ENCODE results near the gene TARBP1. TPM values are rescaled to one million over a fixed set of nuclear protein-coding genes. Genes with fewer than 3 reads are reported as not detected.

TARBP1 gene
- total RNA-seq, 3 donors from 2014 or later (not counting 1 experiment from before 2014, with no cell fraction given) = 29.0 to 37.5 (median 32.2) TPM

DNA sequence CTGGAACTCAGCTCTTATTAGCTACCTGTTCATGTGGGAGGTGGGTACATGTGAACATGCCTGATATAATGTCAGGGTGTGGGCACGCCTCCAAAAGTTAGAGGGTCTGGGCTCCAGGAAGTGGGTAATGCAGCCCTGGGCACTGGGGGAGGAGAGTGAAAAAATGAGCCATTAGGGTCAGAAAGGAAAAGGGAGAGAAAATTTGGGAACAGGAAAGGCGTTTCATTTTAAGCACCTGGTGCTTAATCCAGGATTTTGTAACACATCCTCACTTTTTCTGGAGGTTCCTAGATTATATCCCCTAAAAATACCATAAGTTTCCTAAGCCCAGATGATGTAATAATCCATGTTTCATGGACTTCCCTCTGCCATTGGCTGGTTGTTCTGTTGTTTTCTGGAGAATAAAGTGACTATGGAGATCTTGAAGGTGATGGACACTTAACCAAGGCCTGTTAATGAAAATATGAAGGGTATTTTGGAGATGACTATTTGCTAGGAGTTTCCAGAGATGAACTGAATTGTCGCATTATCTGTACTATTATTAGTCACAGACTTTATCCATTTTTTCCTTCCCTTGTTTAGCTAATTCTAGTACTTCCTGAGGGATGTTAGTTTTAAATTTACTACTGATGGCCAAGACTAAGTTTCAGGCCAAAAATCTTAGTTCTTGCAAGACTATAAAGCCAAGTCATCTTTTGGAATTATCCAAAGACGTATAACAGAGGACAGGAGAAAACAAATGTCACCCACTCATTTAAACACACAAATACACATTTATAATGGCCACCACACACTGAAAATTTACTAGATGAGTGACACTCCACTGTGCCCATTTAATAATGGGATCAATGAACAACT is 24.4 kb upstream of the TARBP1 start:
- 84% methylated on average over 3 of the region's 4 CpGs for WGBS (ENCODE audit: insufficient coverage)
- Histone ChIP-seq H3K4me1 (ENCODE audit: control insufficient read depth, insufficient read depth, low read length) (peaks cover 11% of the 10 kb centered on the region), H3K36me3 (ENCODE audit: control insufficient read depth, insufficient read depth, low read length) (no peaks in the 10 kb centered on the region), H3K9me3 (ENCODE audit: control insufficient read depth, insufficient read depth, low read length) (no peaks in the 10 kb centered on the region), H3K4me3 (ENCODE audit: low read length) (no peak overlapping the region), H3K27me3 (ENCODE audit: control insufficient read depth, insufficient read depth, low read length) (no peaks in the 10 kb centered on the region), H3K27ac (ENCODE audit: low read length) (no peak overlapping the region)
- Mint-ChIP-seq H3K4me1 (peaks cover 6 to 9% of the 10 kb centered on the region in 2 donors), H3K9me3 (no peaks in the 10 kb centered on the region), H3K27me3 (ENCODE audit: low read depth in 2 of 2) (peaks cover 3% of the 10 kb centered on the region in 2 donors), H3K4me3 (no peak overlapping the region), H3K27ac (no peak overlapping the region), H3K36me3 (no peaks in the 10 kb centered on the region)
- ATAC-seq = no peak
- intact Hi-C loops (cut with micrococcal nuclease) = no loop called here
- TF ChIP-seq, protein P1, sequence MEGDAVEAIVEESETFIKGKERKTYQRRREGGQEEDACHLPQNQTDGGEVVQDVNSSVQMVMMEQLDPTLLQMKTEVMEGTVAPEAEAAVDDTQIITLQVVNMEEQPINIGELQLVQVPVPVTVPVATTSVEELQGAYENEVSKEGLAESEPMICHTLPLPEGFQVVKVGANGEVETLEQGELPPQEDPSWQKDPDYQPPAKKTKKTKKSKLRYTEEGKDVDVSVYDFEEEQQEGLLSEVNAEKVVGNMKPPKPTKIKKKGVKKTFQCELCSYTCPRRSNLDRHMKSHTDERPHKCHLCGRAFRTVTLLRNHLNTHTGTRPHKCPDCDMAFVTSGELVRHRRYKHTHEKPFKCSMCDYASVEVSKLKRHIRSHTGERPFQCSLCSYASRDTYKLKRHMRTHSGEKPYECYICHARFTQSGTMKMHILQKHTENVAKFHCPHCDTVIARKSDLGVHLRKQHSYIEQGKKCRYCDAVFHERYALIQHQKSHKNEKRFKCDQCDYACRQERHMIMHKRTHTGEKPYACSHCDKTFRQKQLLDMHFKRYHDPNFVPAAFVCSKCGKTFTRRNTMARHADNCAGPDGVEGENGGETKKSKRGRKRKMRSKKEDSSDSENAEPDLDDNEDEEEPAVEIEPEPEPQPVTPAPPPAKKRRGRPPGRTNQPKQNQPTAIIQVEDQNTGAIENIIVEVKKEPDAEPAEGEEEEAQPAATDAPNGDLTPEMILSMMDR (IDR thresholded peaks at IDR 0.05) = no peak
- no peak for DNase-seq

DNA sequence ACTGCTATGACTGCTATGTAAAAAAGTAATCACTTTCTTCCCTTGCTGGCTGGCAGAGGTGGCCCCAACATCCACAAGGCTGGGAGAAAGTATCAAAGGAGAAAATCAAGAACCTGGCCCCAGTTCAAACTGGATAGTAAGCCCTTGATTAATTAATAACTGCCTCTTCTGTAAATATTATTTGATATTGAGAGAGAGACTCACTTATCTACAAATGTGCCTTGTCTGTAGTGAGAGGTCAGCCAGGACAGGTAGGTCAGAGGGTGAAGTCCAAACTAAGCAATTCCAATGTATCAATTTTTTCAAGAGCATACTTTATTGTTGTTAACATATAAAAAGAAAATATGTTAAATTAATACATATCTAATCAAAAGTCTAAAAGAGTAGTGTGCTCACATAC is 23.8 kb upstream of the TARBP1 start:
- intact Hi-C loops (cut with micrococcal nuclease) = no loop called here
- no peak overlapping the region for H3K27ac Mint-ChIP-seq
- Histone ChIP-seq H3K27ac (ENCODE audit: low read length) (no peak overlapping the region), H3K36me3 (ENCODE audit: control insufficient read depth, insufficient read depth, low read length) (no peaks in the 10 kb centered on the region), H3K4me3 (ENCODE audit: low read length) (no peak overlapping the region), H3K27me3 (ENCODE audit: control insufficient read depth, insufficient read depth, low read length) (no peaks in the 10 kb centered on the region), H3K4me1 (ENCODE audit: control insufficient read depth, insufficient read depth, low read length) (peaks cover 11% of the 10 kb centered on the region), H3K9me3 (ENCODE audit: control insufficient read depth, insufficient read depth, low read length) (no peaks in the 10 kb centered on the region)
- DNase-seq (no peak), ATAC-seq (no peak)
- H3K36me3 Mint-ChIP-seq = no peaks in the 10 kb centered on the region
- H3K4me1 Mint-ChIP-seq = peaks cover 6 to 9% of the 10 kb centered on the region in 2 donors
- TF ChIP-seq, protein P1 (IDR thresholded peaks at IDR 0.05) = no peak
- no peaks in the 10 kb centered on the region for H3K9me3 Mint-ChIP-seq
- no peak overlapping the region for H3K4me3 Mint-ChIP-seq
- H3K27me3 Mint-ChIP-seq (ENCODE audit: low read depth in 2 of 2) = peaks cover 3 to 10% of the 10 kb centered on the region in 2 donors

DNA sequence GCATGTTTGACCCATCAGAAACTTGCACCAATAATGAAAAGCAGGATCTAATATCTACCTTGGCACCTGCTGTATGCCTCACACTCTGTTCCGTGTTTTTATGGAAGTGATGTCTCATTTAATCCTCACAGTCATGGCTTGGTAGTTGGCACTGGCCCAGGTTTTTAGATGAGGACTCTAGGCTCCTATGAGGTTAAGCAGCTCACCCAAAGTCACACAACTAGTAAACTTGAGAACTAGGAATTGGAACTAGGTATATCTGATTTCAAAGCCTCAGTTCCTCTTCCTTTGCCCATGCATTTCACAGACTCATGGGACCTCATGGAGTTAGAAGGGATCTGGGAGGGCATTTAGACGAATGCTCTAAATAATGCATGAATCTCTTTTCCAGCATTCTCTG is 21.3 kb upstream of the TARBP1 start:
- H3K4me3 ChIP-seq (ENCODE audit: low read length) = no peak overlapping the region
- peaks cover 6 to 9% of the 10 kb centered on the region in 2 donors for H3K4me1 Mint-ChIP-seq
- DNase-seq (no peak), ATAC-seq (no peak)
- no peaks in the 10 kb centered on the region for H3K36me3 ChIP-seq (ENCODE audit: control insufficient read depth, insufficient read depth, low read length)
- TF ChIP-seq, protein P1 (IDR thresholded peaks at IDR 0.05) = no peak
- H3K9me3 ChIP-seq (ENCODE audit: control insufficient read depth, insufficient read depth, low read length) = no peaks in the 10 kb centered on the region
- no peaks in the 10 kb centered on the region for H3K9me3 Mint-ChIP-seq
- WGBS (ENCODE audit: insufficient coverage) = 46% methylated on average over 2 of the region's 2 CpGs
- peaks cover 11% of the 10 kb centered on the region for H3K4me1 ChIP-seq (ENCODE audit: control insufficient read depth, insufficient read depth, low read length)
- intact Hi-C loops (cut with micrococcal nuclease) = no loop called here
- H3K27ac ChIP-seq (ENCODE audit: low read length) = no peak overlapping the region
- H3K27ac Mint-ChIP-seq = no peak overlapping the region
- H3K36me3 Mint-ChIP-seq = no peaks in the 10 kb centered on the region
- no peak overlapping the region for H3K4me3 Mint-ChIP-seq
- H3K27me3 ChIP-seq (ENCODE audit: control insufficient read depth, insufficient read depth, low read length) = no peaks in the 10 kb centered on the region
- peaks cover 2 to 19% of the 10 kb centered on the region in 2 donors for H3K27me3 Mint-ChIP-seq (ENCODE audit: low read depth in 2 of 2)

DNA sequence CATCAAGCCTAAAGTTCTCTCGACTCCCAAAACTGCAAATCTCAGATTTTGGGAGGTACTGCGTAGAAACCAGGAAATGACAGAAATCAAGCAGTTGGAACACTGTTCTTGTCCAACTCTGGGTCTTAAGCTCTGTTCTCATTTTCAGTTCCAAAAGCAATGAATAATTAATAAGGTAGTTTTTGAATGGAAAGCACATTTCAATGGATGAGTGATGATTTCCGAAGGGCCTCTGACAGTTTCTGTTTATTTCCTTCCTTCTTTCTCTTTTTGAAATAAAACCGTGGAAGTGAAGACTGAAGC is 20.9 kb upstream of the TARBP1 start:
- H3K27me3 ChIP-seq (ENCODE audit: control insufficient read depth, insufficient read depth, low read length) = no peaks in the 10 kb centered on the region
- H3K9me3 ChIP-seq (ENCODE audit: control insufficient read depth, insufficient read depth, low read length) = no peaks in the 10 kb centered on the region
- ATAC-seq = no peak
- Mint-ChIP-seq H3K27ac (no peak overlapping the region), H3K36me3 (no peaks in the 10 kb centered on the region), H3K4me3 (no peak overlapping the region), H3K27me3 (ENCODE audit: low read depth in 2 of 2) (peaks cover 2 to 19% of the 10 kb centered on the region in 2 donors), H3K9me3 (no peaks in the 10 kb centered on the region), H3K4me1 (peaks cover 6 to 9% of the 10 kb centered on the region in 2 donors)
- H3K4me3 ChIP-seq (ENCODE audit: low read length) = no peak overlapping the region
- no peak overlapping the region for H3K27ac ChIP-seq (ENCODE audit: low read length)
- TF ChIP-seq, protein P1 (IDR thresholded peaks at IDR 0.05) = no peak
- no peak for DNase-seq
- intact Hi-C loops (cut with micrococcal nuclease) = loop anchor here (1.0 to 2.0 kb wide), 2 partner anchors 99 to 583 kb away; no protein-coding TSS in a partner anchor
- H3K36me3 ChIP-seq (ENCODE audit: control insufficient read depth, insufficient read depth, low read length) = no peaks in the 10 kb centered on the region
- WGBS (ENCODE audit: insufficient coverage) = 76% methylated on average over 4 of the region's 4 CpGs
- peaks cover 11% of the 10 kb centered on the region for H3K4me1 ChIP-seq (ENCODE audit: control insufficient read depth, insufficient read depth, low read length)
